ENCODE results near the gene OTP. TPM values are rescaled to one million over a fixed set of nuclear protein-coding genes. Genes with fewer than 3 reads are reported as not detected.

The OTP gene
- not detected for total RNA-seq

DNA sequence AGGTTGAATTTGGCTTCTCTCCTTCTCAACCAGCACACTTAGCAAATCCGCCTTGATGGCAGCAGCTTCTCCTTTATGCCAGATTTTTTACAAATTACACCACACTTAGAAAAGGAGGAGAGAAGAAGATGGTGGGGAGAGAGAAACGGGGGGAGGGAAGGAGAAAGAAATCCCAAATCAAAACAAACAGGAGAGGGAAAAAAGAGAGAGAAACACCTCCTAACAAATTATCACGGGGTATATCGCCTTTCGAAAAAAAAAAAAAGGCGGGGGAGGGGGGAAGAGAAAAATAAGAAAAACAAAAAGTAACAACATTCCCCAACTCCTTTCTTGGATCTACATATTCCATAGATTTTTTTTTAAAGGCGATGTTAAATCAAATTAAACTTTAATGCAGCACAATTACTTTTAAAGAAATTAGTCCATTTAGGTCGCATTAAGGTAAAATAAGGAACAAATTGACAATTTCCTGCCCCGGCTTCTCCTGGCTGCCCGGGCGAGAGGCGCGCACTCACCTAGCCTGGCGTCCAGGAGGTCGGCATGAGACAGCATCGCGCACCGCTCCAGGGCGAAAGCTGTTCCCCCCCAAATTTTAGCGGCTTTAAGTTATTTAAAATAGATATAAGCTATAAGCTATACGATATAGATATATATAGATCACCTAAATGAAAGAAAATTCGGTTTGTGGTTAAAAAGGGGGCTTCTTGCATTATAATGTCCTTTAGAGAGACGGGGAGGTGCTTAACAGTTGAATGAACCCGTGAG, at the start of gene OTP:
TSS of gene OTP (minus strand) at position 716 of the 765 bp plus-strand sequence. CDS start at position 552, 164 bp downstream.
- Histone ChIP-seq H3K9me3 (ENCODE audit: low read depth, low read length) (no peaks in the 10 kb centered on the region), H3K4me1 (ENCODE audit: insufficient read depth, low read length) (peaks cover 10% of the 10 kb centered on the region), H3K4me3 (ENCODE audit: low read length) (no peak within 1 kb of the TSS), H3K27me3 (ENCODE audit: insufficient read depth, low read length) (peaks cover 100% of the 10 kb centered on the region)

DNA sequence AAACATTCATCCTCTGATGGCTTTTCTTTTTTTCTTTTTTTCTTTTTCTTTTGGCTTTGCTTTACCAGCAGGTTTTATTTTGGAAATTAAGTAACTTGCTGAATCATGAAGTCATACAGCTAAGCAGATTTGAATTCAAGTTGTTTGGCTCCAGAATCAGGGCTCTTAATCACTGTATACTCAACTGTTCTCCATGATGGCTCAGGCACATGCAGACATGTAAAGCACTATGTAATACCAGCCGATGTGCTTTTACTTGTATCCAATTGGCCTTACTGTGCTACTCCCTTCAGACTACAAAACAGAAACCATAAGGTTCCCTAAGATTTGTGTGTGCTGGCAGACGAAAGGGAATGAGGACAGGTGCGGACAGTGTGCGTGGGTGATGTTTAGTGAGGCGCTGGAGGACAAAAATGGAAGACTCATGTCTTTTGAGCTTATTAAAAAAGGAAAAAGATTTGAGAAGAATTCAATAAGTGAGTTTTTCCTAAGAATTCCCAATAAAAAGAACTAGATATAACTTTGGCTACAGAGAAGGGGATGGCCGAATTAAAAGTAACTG, 44.7 kb upstream of the OTP start:
- H3K9me3 ChIP-seq (ENCODE audit: low read depth, low read length): no peaks in the 10 kb centered on the region
- no peaks in the 10 kb centered on the region for H3K27me3 ChIP-seq (ENCODE audit: insufficient read depth, low read length)
- no peak overlapping the region for H3K4me3 ChIP-seq (ENCODE audit: low read length)
- H3K4me1 ChIP-seq (ENCODE audit: insufficient read depth, low read length): no peaks in the 10 kb centered on the region

DNA sequence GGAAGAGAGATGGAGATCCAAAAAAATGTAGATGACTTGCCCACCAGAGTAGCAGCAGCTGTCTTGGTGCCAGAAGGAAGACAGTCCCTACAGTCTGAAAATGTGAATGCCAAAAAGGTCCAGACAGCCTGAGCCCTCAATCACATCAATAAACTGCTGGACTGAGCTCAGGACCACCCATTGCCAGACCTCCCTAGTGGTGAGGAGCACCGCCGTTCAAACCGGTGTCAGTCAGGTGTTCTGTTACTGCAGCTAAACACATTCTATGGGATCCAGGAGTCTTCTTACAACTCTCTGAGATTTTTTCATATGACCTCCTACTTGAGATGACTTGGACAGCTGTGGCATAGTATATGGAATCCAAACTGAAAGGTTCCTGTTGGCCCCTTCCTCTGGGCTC, 32.0 kb upstream of the OTP start:
- Histone ChIP-seq H3K4me3 (ENCODE audit: low read length) (no peak overlapping the region), H3K9me3 (ENCODE audit: low read depth, low read length) (no peaks in the 10 kb centered on the region), H3K27me3 (ENCODE audit: insufficient read depth, low read length) (peaks cover 3% of the 10 kb centered on the region), H3K4me1 (ENCODE audit: insufficient read depth, low read length) (no peaks in the 10 kb centered on the region)

DNA sequence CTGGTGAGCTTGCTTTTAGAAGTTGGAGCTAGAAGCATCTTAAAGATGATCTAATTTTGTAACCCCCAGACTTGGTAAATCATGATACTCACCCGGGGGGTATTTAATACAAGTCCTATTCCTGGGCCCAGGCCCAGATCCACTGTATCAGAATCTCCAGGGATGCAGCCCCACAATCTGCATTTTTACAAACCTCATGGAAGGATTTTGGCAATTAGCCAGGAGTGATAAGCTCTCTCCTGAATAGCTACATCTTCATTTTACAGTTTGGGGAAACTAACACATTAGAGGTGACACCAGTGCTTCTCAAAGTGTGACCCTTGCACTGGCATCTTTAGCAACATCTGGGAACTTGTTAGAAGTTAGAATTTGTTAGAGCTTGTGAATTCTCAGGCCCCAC, 31.2 kb upstream of the OTP start:
- H3K27me3 ChIP-seq (ENCODE audit: insufficient read depth, low read length): peaks cover 8% of the 10 kb centered on the region
- no peak overlapping the region for H3K4me3 ChIP-seq (ENCODE audit: low read length)
- no peaks in the 10 kb centered on the region for H3K4me1 ChIP-seq (ENCODE audit: insufficient read depth, low read length)
- no peaks in the 10 kb centered on the region for H3K9me3 ChIP-seq (ENCODE audit: low read depth, low read length)

DNA sequence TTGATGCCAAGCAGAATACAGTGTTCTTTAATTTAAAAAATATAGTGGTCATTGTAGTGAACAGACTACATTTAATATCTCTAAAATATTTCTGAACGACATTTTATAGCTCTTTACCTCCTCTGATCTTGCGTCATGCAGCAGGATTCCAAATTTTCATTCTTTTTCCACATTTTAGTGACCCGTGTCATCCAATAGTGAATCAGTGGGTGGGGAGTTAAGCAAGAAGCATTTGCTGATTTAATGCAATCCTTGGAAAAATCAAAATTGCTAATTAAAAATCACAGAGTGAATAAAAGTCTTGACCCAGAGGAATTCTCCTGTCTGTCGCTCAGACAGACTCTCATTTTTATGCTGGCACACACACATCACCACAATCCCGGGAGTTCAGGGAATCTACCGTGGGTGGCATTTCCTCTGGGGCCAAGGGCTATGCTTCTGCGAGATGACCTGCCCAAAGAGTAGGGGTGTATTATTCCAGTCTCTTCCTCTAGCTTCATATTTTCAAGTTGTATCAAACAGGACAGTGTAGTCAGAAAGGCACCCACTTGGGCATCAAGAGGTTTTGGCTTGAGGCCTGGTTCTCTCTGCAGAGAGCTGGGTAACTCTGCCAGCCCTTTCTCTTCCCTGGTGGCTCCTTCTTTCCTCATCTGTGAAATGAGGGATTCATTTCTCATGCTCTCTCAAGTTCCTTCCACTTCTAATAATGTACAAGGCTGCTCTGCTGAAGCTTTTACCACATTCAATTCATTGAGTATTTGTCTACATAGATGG, 24.8 kb upstream of the OTP start:
- Histone ChIP-seq H3K27me3 (ENCODE audit: insufficient read depth, low read length) (peaks cover 19% of the 10 kb centered on the region), H3K4me3 (ENCODE audit: low read length) (no peak overlapping the region), H3K4me1 (ENCODE audit: insufficient read depth, low read length) (no peaks in the 10 kb centered on the region), H3K9me3 (ENCODE audit: low read depth, low read length) (no peaks in the 10 kb centered on the region)

DNA sequence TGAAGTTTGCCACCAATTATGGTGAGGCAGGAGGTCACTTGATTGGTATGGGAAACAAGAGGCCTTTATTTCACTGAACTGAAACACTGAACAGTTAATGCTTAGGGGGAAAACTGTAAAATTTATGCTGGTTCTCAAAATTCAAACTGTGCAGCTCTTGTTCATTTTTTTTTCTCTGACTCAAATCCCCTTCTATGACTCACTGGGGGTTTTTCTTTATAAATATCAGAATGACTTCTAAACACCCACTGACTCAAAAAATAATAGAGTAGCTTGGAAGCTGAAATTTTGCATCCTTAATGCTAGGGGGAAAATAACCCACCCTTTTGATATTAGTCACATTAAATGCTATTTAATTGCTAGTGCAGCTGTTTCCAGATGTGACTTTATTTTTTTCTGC, 24.1 kb upstream of the OTP start:
- Histone ChIP-seq H3K9me3 (ENCODE audit: low read depth, low read length) (no peaks in the 10 kb centered on the region), H3K4me1 (ENCODE audit: insufficient read depth, low read length) (no peaks in the 10 kb centered on the region), H3K27me3 (ENCODE audit: insufficient read depth, low read length) (peaks cover 25% of the 10 kb centered on the region), H3K4me3 (ENCODE audit: low read length) (no peak overlapping the region)

DNA sequence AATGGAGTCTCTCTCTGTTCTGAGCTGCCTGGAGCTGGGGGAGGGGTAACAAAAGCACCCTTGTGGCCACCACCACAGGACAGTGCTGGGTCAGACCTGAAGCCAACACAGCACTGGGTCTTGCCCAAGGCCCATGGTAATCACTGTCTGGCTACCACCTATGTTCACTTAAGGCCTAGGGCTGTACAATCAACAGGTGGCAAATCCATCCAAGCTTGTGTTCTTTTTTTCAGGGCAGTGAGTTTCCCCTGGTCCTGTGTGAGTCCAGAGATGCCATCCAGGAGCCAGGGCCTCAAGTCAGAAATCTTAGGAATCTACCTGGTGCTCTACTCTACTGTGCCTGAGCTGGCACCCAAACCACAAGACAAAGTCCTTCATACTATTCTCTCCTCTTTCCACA, 20.1 kb upstream of the OTP start:
- Histone ChIP-seq H3K9me3 (ENCODE audit: low read depth, low read length) (no peaks in the 10 kb centered on the region), H3K4me1 (ENCODE audit: insufficient read depth, low read length) (no peaks in the 10 kb centered on the region), H3K27me3 (ENCODE audit: insufficient read depth, low read length) (peaks cover 31% of the 10 kb centered on the region), H3K4me3 (ENCODE audit: low read length) (no peak overlapping the region)

DNA sequence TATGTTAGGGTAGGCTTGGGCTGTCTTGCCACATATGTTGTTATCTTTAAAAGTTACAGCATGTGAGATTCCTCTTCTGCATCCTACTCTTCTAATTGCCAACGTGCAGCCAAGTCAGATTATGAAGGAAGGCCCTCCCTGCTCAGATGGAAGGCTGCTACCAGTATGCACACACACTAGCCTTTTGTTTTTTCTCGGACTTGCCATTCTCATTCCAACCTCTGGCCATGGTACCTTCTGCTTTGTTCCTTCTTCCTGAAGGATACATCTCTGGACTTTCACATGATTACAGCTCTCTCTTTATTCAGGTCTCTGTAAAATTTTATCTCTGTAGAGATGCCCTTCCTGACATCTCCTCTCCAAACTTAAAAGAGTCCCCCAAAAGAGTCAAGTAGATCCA, 12.8 kb upstream of the OTP start:
- H3K4me1 ChIP-seq (ENCODE audit: insufficient read depth, low read length): no peaks in the 10 kb centered on the region
- H3K9me3 ChIP-seq (ENCODE audit: low read depth, low read length): no peaks in the 10 kb centered on the region
- no peak overlapping the region for H3K4me3 ChIP-seq (ENCODE audit: low read length)
- H3K27me3 ChIP-seq (ENCODE audit: insufficient read depth, low read length): peaks cover 52% of the 10 kb centered on the region

DNA sequence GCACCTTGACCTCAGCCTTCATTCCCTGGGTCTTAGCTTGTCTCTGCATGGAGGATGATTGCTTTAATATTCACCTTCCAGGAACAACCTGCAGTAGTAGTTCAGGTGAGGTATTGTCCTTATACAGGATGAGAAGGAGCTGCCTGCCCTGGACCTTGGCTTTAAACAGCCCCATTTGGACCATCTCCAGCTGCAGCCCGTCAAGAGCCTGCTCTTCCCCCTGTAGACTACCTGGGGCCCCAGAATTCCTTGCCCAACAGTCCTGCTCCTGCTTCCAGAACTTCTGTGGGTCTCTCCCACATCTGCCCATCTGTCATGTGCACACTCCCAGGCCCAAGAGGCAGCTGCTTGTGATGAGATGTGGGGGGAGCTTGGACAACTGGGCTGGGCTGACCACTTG, 12.2 kb upstream of the OTP start:
- Histone ChIP-seq H3K9me3 (ENCODE audit: low read depth, low read length) (no peaks in the 10 kb centered on the region), H3K4me1 (ENCODE audit: insufficient read depth, low read length) (peaks cover 3% of the 10 kb centered on the region), H3K4me3 (ENCODE audit: low read length) (no peak overlapping the region), H3K27me3 (ENCODE audit: insufficient read depth, low read length) (peaks cover 58% of the 10 kb centered on the region)

DNA sequence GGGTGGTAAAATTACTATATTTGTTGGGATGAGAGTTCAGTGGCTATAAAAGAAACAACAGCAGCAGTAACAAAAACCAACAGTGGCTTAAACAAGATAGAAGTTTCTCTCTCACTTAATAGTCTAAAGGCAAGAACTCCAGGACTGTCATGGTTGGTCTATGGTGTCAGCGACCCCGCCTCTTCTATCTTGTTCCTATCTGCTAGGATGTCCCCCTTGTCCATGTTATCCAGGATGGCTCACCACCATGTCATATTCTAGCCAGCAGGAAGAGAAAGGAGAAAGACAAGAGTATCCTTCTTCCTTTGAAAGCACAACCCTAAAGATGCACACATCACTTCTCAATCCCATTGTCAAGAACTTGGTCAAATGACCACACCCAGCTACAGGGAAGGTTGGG, 11.3 kb upstream of the OTP start:
- Histone ChIP-seq H3K27me3 (ENCODE audit: insufficient read depth, low read length) (peaks cover 61% of the 10 kb centered on the region), H3K9me3 (ENCODE audit: low read depth, low read length) (no peaks in the 10 kb centered on the region), H3K4me3 (ENCODE audit: low read length) (no peak overlapping the region), H3K4me1 (ENCODE audit: insufficient read depth, low read length) (peaks cover 7% of the 10 kb centered on the region)

DNA sequence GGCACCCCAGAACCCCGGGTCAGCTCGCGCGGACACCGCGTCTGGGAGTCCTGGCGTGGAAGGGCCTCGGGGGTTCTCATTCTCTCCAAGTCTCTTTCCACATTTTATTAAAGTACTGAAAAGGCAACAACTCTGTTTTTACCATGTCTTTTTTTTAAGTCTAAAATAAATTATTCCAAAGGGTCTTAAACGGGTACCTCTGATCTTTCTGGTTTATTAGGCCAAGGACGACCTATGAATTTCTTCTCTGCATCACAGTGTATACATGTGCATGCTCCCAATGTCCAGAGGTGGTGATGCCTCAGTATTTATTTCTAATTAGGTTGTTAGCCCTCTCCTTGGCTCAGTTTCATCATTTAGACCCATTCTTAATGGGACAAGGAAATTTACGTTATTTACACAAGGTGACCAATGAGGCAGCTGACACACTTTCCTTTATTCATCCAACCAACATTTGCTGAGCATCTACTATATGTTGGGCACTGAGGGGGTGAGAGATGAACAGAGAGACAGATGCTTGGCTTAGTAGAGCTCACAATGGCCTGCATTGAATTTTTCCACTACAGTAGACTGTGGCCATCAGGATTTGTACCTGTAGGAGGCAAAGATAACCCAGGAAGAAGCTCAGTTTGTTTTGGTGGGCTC, 7.6 kb upstream of the OTP start:
- H3K27me3 ChIP-seq (ENCODE audit: insufficient read depth, low read length): peaks cover 88% of the 10 kb centered on the region

DNA sequence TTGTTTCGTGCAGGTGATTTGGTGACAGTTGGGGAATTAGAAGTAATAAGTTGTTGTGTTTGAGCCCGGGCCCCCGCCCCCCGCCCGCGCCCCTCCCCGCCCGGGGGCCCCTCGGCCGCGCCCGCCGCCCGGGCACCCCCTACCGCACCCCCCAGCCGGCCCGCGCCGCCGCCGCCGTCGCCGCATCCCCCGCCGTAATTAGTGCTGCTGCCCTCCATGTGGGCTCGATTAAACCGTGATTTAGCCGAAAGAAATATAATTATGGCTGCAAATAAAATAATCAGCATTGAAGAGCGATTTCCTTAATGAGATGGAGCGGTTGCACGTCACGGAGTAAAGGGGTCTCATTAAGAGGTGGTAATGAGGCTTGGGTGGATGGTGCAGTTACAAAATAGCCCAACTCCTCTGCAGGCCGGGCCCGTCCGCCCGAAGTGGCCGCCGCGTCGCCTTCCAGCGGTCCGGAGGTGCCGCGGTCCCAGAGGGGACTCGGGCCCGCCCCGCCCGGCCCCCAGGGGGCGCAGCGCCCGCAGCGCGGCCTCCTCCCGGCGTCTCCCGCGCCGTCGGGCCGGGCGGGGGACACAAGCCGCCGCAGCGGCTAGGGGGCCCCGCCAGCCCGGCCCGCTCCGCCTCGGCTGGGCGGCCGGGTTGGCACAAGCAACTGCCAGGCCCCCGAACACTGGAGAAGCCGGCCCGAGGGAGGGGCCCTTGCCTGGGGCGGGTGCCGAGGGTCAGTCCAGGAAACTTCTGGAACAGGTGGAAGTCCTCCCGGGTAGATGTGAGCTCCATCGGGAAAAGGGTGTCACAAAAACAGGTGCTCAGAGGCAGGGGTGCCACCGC, 6.9 kb upstream of the OTP start:
- H3K4me3 ChIP-seq (ENCODE audit: low read length): no peak overlapping the region

More for the DNA sequence above, 7.6 kb upstream of the OTP start:
- Histone ChIP-seq H3K9me3 (ENCODE audit: low read depth, low read length) (no peaks in the 10 kb centered on the region), H3K4me3 (ENCODE audit: low read length) (no peak overlapping the region), H3K4me1 (ENCODE audit: insufficient read depth, low read length) (peaks cover 18% of the 10 kb centered on the region)

DNA sequence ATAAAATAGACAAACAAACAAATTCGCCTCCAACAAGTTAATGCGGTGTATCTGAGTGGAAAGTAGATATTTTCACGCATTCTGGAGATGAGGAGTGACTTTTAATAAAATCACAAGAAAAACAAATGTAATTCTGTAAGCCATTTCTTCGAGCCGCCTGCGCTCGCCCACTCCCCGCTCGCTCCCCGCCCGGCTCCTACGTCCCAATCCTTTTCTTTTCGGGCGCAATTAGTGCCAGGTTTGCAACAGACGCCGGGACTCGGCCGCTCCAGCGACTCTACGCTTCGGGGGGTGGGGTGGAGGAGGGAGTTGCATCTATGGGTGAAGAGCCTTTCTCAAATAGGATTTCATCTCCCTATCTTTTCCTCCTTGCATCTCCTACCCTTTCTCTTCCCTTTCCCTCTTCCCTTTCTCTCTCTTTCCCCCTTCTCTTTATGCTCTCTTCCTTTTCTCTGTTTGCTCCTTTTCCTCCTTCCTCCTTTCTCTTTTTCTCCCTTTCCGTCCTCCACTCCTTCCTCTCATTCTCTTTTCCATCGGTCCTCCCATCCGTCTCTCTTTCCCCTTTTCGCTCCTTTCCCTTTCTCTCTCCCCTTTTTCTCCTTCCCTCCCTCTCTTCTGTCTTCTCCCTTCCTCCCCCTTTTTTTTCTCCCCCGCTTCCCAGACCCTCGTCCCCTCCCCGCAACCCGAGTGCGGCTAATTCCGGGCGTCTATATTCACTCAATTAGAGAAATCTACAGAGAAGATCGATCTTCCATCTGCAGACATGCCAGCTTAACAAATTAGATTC, 6.1 kb upstream of the OTP start:
- no peaks in the 10 kb centered on the region for H3K9me3 ChIP-seq (ENCODE audit: low read depth, low read length)
- peaks cover 18% of the 10 kb centered on the region for H3K4me1 ChIP-seq (ENCODE audit: insufficient read depth, low read length)
- H3K4me3 ChIP-seq (ENCODE audit: low read length): no peak overlapping the region
- H3K27me3 ChIP-seq (ENCODE audit: insufficient read depth, low read length): peaks cover 92% of the 10 kb centered on the region

More for the DNA sequence above, 6.9 kb upstream of the OTP start:
- Histone ChIP-seq H3K4me1 (ENCODE audit: insufficient read depth, low read length) (peaks cover 18% of the 10 kb centered on the region), H3K27me3 (ENCODE audit: insufficient read depth, low read length) (peaks cover 92% of the 10 kb centered on the region), H3K9me3 (ENCODE audit: low read depth, low read length) (no peaks in the 10 kb centered on the region)

Measured in mononuclear cell (primary cell).